Measurements from ENCODE around the gene SAMMSON. TPM values are rescaled to one million over a fixed set of nuclear protein-coding genes. Genes with fewer than 3 reads are reported as not detected.

Gene SAMMSON
- polyA plus RNA-seq, 1 of the 3 experiments (the other 2 are of a cell fraction), result not detected

DNA sequence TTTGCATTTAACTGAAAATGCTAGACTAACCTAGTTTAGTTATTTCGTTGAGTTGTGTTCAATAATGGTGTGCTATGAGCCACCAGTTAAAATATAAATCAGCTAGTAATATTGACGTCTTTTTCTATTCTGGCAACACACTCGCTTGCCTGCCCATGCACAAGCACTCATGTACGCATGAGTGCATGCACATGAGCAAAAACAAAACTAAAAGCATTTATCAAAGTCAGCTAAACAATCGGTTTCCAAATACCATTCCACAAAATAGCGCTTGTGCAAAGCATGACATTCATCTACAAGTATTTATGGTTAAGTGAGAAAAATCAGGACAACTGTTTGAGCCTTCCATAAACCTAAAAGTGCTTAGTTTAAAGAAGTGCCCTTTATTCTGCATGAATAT, 13.1 kb upstream of the SAMMSON start:
- Histone ChIP-seq H3K9ac (no peak overlapping the region), H3K27me3 (ENCODE audit: insufficient read depth) (no peaks in the 10 kb centered on the region; the same call in 1 of the 2 replicates), H3F3A (replicated peaks; ENCODE audit: insufficient read depth) (no peaks in the 10 kb centered on the region), H3K36me3 (replicated peaks in 1 of 2; ENCODE audit: control insufficient read depth in 1 of 2, insufficient read depth in 2 of 2, low read length in 1 of 2) (no peaks in the 10 kb centered on the region), H3K9me3 (no peaks in the 10 kb centered on the region), H4K20me1 (ENCODE audit: insufficient read depth) (no peaks in the 10 kb centered on the region), H3K79me2 (ENCODE audit: insufficient read depth) (no peaks in the 10 kb centered on the region), H3K27ac (ENCODE audit: low read depth in 2 of 2, low read length in 1 of 2) (no peak overlapping the region), H3K4me1 (ENCODE audit: control insufficient read depth in 1 of 2, insufficient read depth in 2 of 2, low read depth in 1 of 2, low read length in 1 of 2) (no peaks in the 10 kb centered on the region), H3K4me3 (ENCODE audit: low read depth in 2 of 2, low read length in 1 of 2) (no peak overlapping the region), H2AFZ (ENCODE audit: low read depth) (no peak overlapping the region), H3K9me2 (no peaks in the 10 kb centered on the region), H3K4me2 (no peak overlapping the region)
- no peak for TF ChIP-seq JUND (IDR thresholded peaks at IDR 0.05)
- no peak for TF ChIP-seq FOXJ3 (CRISPR knock-in tag; IDR thresholded peaks at IDR 0.05)
- no peak for TF ChIP-seq YY1 (IDR thresholded peaks at IDR 0.05; ENCODE audit: low read depth)
- TF ChIP-seq, protein P1, sequence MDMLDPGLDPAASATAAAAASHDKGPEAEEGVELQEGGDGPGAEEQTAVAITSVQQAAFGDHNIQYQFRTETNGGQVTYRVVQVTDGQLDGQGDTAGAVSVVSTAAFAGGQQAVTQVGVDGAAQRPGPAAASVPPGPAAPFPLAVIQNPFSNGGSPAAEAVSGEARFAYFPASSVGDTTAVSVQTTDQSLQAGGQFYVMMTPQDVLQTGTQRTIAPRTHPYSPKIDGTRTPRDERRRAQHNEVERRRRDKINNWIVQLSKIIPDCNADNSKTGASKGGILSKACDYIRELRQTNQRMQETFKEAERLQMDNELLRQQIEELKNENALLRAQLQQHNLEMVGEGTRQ (IDR thresholded peaks at IDR 0.05; ENCODE audit: borderline replicate concordance, low read depth, low read length), result no peak
- TF ChIP-seq, protein P2, sequence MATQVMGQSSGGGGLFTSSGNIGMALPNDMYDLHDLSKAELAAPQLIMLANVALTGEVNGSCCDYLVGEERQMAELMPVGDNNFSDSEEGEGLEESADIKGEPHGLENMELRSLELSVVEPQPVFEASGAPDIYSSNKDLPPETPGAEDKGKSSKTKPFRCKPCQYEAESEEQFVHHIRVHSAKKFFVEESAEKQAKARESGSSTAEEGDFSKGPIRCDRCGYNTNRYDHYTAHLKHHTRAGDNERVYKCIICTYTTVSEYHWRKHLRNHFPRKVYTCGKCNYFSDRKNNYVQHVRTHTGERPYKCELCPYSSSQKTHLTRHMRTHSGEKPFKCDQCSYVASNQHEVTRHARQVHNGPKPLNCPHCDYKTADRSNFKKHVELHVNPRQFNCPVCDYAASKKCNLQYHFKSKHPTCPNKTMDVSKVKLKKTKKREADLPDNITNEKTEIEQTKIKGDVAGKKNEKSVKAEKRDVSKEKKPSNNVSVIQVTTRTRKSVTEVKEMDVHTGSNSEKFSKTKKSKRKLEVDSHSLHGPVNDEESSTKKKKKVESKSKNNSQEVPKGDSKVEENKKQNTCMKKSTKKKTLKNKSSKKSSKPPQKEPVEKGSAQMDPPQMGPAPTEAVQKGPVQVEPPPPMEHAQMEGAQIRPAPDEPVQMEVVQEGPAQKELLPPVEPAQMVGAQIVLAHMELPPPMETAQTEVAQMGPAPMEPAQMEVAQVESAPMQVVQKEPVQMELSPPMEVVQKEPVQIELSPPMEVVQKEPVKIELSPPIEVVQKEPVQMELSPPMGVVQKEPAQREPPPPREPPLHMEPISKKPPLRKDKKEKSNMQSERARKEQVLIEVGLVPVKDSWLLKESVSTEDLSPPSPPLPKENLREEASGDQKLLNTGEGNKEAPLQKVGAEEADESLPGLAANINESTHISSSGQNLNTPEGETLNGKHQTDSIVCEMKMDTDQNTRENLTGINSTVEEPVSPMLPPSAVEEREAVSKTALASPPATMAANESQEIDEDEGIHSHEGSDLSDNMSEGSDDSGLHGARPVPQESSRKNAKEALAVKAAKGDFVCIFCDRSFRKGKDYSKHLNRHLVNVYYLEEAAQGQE (IDR thresholded peaks at IDR 0.05; ENCODE audit: low read depth, low read length), result no peak
- TF ChIP-seq TEAD4 (IDR thresholded peaks at IDR 0.05; ENCODE audit: borderline replicate concordance, insufficient read depth), result no peak
- no peak for TF ChIP-seq NFIC (IDR thresholded peaks at IDR 0.05; ENCODE audit: borderline replicate concordance)
- TF ChIP-seq SIN3A (IDR thresholded peaks at IDR 0.05; ENCODE audit: borderline replicate concordance, low read depth, low read length), result no peak
- TF ChIP-seq, protein P3, sequence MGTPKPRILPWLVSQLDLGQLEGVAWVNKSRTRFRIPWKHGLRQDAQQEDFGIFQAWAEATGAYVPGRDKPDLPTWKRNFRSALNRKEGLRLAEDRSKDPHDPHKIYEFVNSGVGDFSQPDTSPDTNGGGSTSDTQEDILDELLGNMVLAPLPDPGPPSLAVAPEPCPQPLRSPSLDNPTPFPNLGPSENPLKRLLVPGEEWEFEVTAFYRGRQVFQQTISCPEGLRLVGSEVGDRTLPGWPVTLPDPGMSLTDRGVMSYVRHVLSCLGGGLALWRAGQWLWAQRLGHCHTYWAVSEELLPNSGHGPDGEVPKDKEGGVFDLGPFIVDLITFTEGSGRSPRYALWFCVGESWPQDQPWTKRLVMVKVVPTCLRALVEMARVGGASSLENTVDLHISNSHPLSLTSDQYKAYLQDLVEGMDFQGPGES (IDR thresholded peaks at IDR 0.05; ENCODE audit: low read depth, low read length), result no peak
- no peak for TF ChIP-seq GATA2 (CRISPR knock-in tag; IDR thresholded peaks at IDR 0.05)
- no peak for TF ChIP-seq GABPA (IDR thresholded peaks at IDR 0.05; ENCODE audit: low read depth)
- no peak for TF ChIP-seq TAF1 (IDR thresholded peaks at IDR 0.05; ENCODE audit: borderline replicate concordance, low read depth, low read length)
- no peak for TF ChIP-seq MXI1 (IDR thresholded peaks at IDR 0.05; ENCODE audit: low read depth, low read length)
- no peak for TF ChIP-seq FOXM1 (IDR thresholded peaks at IDR 0.05; ENCODE audit: low read depth)
- TF ChIP-seq, protein P4, sequence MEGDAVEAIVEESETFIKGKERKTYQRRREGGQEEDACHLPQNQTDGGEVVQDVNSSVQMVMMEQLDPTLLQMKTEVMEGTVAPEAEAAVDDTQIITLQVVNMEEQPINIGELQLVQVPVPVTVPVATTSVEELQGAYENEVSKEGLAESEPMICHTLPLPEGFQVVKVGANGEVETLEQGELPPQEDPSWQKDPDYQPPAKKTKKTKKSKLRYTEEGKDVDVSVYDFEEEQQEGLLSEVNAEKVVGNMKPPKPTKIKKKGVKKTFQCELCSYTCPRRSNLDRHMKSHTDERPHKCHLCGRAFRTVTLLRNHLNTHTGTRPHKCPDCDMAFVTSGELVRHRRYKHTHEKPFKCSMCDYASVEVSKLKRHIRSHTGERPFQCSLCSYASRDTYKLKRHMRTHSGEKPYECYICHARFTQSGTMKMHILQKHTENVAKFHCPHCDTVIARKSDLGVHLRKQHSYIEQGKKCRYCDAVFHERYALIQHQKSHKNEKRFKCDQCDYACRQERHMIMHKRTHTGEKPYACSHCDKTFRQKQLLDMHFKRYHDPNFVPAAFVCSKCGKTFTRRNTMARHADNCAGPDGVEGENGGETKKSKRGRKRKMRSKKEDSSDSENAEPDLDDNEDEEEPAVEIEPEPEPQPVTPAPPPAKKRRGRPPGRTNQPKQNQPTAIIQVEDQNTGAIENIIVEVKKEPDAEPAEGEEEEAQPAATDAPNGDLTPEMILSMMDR (IDR thresholded peaks at IDR 0.05), result no peak
- TF ChIP-seq, protein P5, sequence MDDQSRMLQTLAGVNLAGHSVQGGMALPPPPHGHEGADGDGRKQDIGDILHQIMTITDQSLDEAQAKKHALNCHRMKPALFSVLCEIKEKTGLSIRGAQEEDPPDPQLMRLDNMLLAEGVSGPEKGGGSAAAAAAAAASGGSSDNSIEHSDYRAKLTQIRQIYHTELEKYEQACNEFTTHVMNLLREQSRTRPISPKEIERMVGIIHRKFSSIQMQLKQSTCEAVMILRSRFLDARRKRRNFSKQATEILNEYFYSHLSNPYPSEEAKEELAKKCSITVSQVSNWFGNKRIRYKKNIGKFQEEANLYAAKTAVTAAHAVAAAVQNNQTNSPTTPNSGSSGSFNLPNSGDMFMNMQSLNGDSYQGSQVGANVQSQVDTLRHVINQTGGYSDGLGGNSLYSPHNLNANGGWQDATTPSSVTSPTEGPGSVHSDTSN (IDR thresholded peaks at IDR 0.05), result no peak
- TF ChIP-seq RXRA (IDR thresholded peaks at IDR 0.05; ENCODE audit: borderline replicate concordance, low read depth), result no peak
- TF ChIP-seq, protein P6, sequence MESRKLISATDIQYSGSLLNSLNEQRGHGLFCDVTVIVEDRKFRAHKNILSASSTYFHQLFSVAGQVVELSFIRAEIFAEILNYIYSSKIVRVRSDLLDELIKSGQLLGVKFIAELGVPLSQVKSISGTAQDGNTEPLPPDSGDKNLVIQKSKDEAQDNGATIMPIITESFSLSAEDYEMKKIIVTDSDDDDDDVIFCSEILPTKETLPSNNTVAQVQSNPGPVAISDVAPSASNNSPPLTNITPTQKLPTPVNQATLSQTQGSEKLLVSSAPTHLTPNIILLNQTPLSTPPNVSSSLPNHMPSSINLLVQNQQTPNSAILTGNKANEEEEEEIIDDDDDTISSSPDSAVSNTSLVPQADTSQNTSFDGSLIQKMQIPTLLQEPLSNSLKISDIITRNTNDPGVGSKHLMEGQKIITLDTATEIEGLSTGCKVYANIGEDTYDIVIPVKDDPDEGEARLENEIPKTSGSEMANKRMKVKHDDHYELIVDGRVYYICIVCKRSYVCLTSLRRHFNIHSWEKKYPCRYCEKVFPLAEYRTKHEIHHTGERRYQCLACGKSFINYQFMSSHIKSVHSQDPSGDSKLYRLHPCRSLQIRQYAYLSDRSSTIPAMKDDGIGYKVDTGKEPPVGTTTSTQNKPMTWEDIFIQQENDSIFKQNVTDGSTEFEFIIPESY (IDR thresholded peaks at IDR 0.05; ENCODE audit: borderline replicate concordance, low read depth), result no peak
- ChIA-PET POLR2A (no interaction called here), CTCF (no interaction called here)
- no peak for DNase-seq
- 59% methylated on average over 6 of the region's 6 CpGs for WGBS (ENCODE audit: low lambda C conversion rate)

All from SK-N-SH (cell line).